Measurements from ENCODE around the gene GRM1. TPM values are rescaled to one million over a fixed set of nuclear protein-coding genes. Genes with fewer than 3 reads are reported as not detected.

The GRM1 gene
- total RNA-seq, 1 donor from 2014 or later: not detected

DNA sequence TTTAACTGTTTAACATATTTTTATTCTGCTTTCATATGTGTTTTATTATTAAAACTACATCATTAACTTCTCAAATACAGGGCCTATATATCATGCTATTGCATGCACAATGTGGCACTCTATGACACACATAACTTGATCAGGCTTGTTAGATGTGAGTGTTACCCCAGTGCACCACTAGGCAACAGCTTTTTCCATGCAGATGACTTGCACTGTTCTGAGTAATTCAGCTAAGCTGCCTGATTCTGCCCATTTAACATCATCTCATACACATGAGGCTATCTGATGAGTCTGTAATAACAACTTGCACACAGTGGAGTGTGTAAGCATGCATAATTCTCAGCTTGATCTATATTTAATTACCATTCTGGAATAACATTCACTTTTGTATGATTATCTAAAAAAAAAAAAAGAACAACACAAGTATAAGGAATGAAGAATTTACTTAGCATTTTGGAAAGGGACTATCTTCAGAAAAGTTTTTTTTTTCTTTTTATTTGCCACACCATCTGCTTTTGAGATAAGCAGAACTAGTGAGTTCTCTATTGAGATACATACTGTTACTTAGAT, 83.1 kb downstream of the GRM1 start:
- no peak overlapping the region for H3K4me3 ChIP-seq (ENCODE audit: low read depth, low read length)
- TF ChIP-seq, protein P1, sequence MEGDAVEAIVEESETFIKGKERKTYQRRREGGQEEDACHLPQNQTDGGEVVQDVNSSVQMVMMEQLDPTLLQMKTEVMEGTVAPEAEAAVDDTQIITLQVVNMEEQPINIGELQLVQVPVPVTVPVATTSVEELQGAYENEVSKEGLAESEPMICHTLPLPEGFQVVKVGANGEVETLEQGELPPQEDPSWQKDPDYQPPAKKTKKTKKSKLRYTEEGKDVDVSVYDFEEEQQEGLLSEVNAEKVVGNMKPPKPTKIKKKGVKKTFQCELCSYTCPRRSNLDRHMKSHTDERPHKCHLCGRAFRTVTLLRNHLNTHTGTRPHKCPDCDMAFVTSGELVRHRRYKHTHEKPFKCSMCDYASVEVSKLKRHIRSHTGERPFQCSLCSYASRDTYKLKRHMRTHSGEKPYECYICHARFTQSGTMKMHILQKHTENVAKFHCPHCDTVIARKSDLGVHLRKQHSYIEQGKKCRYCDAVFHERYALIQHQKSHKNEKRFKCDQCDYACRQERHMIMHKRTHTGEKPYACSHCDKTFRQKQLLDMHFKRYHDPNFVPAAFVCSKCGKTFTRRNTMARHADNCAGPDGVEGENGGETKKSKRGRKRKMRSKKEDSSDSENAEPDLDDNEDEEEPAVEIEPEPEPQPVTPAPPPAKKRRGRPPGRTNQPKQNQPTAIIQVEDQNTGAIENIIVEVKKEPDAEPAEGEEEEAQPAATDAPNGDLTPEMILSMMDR (conservative IDR thresholded peaks at IDR 0.05; ENCODE audit: low read depth, low read length): no peak
- DNase-seq (ENCODE audit: low read depth): no peak

DNA sequence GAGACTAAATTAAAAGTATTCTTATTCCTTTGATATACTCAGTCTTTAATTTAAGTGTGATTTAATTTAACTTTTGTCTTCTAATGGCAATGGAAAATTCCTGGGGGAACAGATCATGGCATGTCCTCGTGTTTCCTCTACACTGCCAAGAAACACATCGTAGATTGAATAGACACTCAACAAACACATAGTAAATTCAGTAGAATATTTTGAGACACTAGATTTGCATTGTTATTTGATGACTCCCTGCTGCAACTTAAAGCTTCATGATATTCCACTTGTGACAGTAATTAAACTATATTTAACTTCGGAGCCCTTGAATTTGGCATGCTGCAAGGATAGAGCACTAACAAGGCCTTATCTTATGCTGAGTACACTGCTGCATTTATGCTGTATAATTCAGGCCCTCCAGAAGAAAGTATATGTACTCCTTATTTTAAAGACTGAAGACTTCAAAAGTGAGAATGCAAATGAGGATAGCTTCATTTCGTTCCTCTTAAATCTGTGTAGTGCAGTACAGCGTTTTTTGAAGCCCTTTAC, 84.3 kb downstream of the GRM1 start:
- DNase-seq (ENCODE audit: low read depth): no peak
- H3K4me3 ChIP-seq (ENCODE audit: low read depth, low read length): no peak overlapping the region
- TF ChIP-seq, protein P1 (conservative IDR thresholded peaks at IDR 0.05; ENCODE audit: low read depth, low read length): no peak

DNA sequence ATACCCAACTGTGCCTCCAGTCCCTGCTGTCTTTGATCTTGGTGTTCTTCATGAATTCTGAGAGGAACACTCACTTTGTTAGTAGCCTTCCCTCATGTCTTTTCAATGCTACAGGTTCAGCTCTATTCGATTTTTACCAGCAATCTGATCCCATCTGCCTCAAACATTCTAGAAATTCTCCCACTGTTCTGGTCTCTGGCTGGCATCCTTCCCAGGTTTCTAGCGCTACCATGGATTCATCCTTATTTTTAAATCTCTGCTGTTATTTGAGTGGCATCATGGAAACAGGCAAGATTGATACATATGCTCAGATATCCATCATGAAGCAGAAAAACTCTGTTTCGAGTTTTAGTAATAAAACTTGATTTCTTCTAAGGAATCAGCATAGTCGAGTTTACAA, 94.8 kb downstream of the GRM1 start:
- no peak for DNase-seq (ENCODE audit: low read depth)
- H3K4me3 ChIP-seq (ENCODE audit: low read depth, low read length): no peak overlapping the region
- TF ChIP-seq, protein P1 (conservative IDR thresholded peaks at IDR 0.05; ENCODE audit: low read depth, low read length): no peak

GRCh38 chr6:146127447-146128215, 98.8 kb downstream of the GRM1 start:
- DNase-seq (ENCODE audit: low read depth): no peak
- TF ChIP-seq, protein P1 (conservative IDR thresholded peaks at IDR 0.05; ENCODE audit: low read depth, low read length): no peak
- H3K4me3 ChIP-seq (ENCODE audit: low read depth, low read length): no peak overlapping the region

DNA sequence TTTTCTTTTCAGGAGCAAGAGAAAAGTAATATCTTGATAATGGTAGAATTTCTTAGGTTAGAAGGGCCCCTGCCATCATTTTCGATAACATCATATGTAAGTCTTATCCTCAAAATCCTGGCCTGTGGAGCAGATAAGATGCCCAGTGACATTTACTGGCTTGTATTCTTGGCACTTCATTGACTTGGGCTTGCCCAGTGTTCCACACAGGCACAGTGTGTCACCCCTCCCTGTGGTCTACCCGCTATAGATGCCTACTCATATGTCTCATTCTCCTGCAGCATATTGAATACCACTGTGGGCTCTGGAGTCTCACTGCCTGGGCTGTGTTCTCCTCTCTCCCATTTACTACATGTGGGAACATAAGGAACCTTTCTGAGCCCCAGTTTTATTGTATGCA, 105.0 kb downstream of the GRM1 start:
- no peak for DNase-seq (ENCODE audit: low read depth)
- TF ChIP-seq, protein P1 (conservative IDR thresholded peaks at IDR 0.05; ENCODE audit: low read depth, low read length): no peak
- H3K4me3 ChIP-seq (ENCODE audit: low read depth, low read length): no peak overlapping the region

- no peak overlapping the region for H3K4me3 ChIP-seq (ENCODE audit: low read depth, low read length)
- DNase-seq (ENCODE audit: low read depth): no peak
- TF ChIP-seq, protein P1 (conservative IDR thresholded peaks at IDR 0.05; ENCODE audit: low read depth, low read length): no peak
Measured at GRCh38 chr6:146135167-146135566, 106.3 kb downstream of the GRM1 start.
